Lower leg skin (tissue), 3 donors: Measurements from ENCODE around the gene MRPS18B.
"Not testable (repeated sequence)": the region's sequence is repeated elsewhere in the genome, so short reads cannot be mapped to it uniquely, and the experiment has no call there.

Experiments
- POLR2A ChIP-seq, 2 donors: fragments of 450-650 bp; IDR thresholded peaks; one replicate each; pipeline ENCODE4 v1.6.1; 2016 to 2017; ENCODE audit warnings: antibody characterized with exemption in 2 of 2, mild to moderate bottlenecking in 1 of 2, moderate library complexity in 1 of 2
- TF ChIP-seq, protein P1 (sequence below), 3 donors: fragments of 450-650 bp; IDR thresholded peaks; one replicate each; pipeline ENCODE4 v1.5.1; 2016; ENCODE audit warnings: antibody characterized with exemption in 3 of 3, mild to moderate bottlenecking in 3 of 3, moderate library complexity in 2 of 3

GRCh38 chr6:30657922-30658321 lies 40.3 kb downstream of the MRPS18B start:
- TF ChIP-seq, protein P1, sequence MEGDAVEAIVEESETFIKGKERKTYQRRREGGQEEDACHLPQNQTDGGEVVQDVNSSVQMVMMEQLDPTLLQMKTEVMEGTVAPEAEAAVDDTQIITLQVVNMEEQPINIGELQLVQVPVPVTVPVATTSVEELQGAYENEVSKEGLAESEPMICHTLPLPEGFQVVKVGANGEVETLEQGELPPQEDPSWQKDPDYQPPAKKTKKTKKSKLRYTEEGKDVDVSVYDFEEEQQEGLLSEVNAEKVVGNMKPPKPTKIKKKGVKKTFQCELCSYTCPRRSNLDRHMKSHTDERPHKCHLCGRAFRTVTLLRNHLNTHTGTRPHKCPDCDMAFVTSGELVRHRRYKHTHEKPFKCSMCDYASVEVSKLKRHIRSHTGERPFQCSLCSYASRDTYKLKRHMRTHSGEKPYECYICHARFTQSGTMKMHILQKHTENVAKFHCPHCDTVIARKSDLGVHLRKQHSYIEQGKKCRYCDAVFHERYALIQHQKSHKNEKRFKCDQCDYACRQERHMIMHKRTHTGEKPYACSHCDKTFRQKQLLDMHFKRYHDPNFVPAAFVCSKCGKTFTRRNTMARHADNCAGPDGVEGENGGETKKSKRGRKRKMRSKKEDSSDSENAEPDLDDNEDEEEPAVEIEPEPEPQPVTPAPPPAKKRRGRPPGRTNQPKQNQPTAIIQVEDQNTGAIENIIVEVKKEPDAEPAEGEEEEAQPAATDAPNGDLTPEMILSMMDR (IDR thresholded peaks at IDR 0.05): not testable (repeated sequence)
- TF ChIP-seq POLR2A (IDR thresholded peaks at IDR 0.05): not testable (repeated sequence)
